Left renal pelvis (tissue), 4 donors: ENCODE measurements around the gene PCNT. TPM values are rescaled to one million over a fixed set of nuclear protein-coding genes. Genes with fewer than 3 reads are reported as not detected.
A peak's percentile ranks its signal among the peaks of the same experiment; 100 is the strongest.
"Not testable (repeated sequence)": the region's sequence is repeated elsewhere in the genome, so short reads cannot be mapped to it uniquely, and the experiment has no call there.

Source experiments
- DNase-seq, 4 donors: peaks; one replicate each; pipeline ENCODE4 v3.0.0-alpha.2; 2013; ENCODE audit warnings: low read depth in 4 of 4, low spot score in 3 of 4
- polyA plus RNA-seq, 4 donors: library from polyadenylated mRNA; unstranded; fragments of 120-200 nt; gene quantifications; one replicate each; pipeline ENCODE4 v1.2.1, GENCODE V29; 2013; ENCODE audit not compliant: insufficient read length in 4 of 4

The PCNT gene
- polyA plus RNA-seq, 4 donors, result 25.5 to 43.2 (median 33.0) TPM

DNA sequence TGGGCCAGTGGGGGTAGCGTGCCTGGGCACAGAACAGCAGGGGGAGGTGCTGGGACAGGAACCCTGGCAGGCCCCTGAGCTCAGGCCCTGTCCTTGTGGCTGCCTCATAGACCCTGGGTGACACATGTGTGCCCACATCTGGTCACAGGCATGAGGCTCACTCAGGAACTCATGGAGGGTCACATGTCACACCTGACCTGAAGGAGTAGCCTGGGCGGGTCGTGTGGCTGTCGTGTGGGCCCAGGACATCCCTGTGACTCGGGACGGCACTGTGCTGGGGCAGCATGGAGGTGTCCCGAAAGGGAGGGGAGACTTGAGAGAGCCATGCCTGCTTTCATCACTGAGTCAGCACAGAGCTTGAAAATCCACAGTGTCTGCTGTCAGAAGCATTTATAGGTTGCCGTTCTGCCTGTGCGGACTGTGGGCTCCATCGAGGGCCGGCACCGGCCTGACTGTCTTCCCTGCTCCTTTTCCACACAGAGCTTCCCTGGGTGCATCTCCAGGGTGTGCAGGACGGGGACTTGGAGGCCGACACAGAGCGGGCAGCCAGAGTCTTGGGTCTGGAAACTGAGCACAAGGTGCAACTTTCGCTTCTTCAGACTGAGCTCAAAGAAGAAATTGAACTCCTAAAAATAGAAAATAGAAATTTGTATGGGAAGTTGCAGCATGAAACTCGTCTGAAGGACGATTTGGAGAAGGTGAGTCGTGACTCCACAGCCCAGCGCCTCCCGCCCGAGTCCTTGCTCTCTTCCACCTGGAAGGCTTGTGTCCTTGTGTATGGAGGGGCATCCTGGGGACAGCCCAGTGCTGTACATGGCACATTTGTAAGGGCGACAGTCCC lies 32.8 kb downstream of the PCNT start:
- no peak for DNase-seq

DNA sequence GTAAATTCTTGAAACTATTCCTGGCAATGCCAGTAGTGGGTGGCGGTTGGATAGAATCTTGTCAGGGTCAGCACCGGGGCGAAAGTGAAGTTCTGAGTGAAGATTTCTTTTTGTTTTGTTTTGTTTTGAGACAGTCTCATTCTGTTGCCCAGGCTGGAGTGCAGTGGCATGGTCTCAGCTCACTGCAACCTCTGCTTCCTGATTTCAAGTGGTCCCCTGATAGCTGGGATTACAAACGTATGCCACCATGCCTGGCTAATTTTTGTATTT lies 33.3 kb downstream of the PCNT start:
- DNase-seq, result no peak

DNA sequence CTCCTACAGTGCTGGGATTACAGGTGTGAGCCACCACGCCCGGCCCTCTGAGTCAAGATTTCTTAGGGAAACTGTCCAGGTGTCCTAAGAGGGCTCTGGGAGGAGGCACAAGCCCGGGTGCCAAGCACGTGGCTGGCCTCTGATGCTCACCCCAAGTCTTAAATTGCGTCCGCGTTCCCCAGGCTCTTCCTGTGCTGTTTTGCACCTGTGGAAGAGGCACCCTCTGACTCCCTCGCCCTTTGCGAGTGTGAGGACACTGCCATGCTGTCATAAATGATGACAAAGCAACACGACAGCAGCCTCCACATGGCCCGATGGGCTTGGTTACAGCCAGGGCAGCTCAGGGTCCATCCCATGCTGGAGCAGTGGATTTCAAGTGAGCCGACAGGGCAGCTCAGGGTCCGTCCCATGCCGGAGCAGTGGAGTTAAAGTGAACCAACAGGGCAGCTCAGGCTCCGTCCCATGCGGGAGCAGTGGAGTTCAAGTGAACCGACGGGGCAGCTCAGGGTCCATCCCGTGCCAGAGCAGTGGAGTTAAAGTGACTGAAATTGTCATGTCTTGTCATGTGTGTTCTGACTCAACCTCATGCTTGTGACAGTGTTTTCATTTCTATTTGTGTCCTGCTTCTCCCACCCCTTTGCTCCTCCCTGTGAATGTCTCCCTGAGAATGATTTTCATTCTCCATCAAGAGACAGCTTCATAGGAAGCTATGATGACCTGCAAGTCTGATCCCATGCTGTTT lies 33.9 kb downstream of the PCNT start:
- no peak for DNase-seq

DNA sequence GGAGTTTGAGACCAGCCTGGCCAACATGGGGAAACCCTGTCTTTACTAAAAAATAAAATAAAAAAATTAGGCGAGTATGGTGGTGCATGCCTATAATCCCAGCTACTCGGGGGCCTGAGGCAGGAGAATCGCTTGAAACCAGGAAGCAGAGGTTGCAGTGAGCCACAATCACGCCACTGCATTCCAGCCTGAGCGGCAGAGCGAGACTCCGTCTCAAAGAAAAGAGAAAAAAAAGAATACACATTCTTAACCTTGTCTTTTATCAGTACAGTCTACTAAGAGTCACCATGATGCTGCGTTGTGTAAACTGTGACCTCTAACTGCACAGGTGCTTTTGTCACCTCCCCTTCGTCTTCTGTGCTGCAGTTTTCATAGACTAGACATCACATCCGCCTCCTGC lies 37.2 kb downstream of the PCNT start:
- DNase-seq, result no peak

DNA sequence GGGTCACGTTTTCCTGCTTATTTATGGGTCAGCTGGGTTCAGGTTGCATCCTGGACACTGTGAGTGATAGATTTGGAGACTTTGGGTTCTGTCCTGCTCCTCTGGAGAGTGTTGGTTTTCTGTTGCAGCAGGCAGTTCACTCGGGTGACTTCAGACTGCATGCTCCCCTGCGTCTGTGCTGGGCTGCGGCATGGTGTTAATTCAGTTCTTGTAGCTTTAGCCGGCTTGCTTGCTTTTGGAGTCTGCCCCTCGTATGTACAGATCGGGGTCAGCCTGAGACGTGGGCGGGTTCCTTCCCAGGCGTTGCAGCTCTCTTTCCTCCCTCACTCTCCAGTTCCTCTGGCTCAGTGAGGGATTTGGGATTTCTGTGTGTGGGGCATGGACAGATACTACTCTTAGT lies 38.0 kb downstream of the PCNT start:
- DNase-seq, result peak in 1 of 4 donors; percentile 39

DNA sequence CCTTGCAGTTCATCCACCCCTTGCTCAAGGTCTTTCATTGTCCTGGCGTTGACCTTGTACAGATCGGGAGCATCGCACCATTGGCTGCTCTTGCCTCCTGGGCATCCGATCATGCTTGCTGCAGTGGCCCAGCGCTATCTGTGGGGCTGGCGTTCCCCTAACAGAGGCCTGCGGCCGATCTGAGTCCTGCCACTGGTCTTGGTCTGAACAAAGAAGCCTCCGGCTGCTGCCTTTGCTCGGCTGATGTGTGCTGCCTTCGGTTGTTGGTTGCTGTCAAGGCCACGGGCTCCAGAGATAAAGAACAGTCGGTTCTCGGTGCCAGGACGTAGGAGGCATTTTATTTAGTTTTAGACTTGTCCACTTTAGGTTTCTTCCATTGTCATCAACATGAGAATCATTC lies 39.0 kb downstream of the PCNT start:
- no peak for DNase-seq

DNA sequence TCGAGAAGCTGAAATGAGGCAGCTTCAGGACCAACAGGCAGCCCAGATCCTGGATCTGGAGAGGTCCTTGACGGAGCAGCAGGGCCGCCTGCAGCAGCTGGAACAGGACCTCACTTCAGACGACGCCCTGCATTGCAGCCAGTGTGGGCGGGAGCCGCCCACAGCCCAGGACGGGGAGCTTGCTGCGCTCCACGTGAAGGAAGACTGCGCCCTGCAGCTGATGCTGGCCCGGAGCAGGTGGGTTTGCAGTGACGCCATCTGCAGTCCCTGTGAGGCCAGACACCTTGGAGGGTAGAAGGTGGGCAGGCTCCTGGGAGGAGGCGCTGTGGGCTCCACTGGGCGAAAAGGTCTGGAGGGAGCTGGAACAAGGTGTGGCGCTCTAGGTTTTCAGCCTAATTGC lies 39.7 kb downstream of the PCNT start:
- DNase-seq, result no peak

DNA sequence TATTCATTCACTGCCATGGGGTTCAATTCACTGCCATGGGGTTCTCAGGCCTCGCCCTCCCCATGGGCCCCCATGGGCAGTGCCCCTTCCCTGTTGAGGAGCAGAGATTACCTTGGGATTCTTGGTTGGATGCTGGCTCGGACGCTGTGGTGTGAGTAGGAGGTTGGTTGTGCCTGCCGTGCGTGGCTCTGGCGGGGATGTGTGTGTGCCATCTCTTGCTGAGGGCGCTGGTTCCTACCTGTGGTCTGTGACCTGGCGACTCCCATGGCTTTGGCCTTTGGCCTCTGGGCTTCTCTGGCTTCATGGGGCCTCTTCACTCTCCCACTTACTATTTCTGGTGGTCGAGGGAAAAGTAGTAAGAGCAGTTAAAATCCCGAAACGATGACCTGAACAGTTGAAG lies 42.1 kb downstream of the PCNT start:
- DNase-seq, result no peak

DNA sequence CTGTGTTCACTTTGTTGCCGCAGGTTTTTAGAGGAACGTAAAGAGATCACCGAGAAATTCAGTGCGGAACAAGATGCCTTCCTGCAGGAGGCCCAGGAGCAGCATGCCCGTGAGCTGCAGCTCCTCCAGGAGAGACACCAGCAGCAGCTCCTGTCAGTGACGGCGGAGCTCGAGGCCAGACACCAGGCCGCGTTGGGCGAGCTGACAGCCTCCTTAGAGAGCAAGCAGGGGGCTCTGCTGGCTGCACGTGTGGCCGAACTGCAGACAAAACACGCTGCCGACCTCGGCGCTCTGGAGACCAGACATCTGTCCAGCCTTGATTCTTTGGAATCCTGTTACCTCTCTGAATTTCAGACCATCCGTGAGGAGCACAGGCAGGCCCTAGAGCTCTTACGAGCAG lies 42.6 kb downstream of the PCNT start:
- no peak for DNase-seq

DNA sequence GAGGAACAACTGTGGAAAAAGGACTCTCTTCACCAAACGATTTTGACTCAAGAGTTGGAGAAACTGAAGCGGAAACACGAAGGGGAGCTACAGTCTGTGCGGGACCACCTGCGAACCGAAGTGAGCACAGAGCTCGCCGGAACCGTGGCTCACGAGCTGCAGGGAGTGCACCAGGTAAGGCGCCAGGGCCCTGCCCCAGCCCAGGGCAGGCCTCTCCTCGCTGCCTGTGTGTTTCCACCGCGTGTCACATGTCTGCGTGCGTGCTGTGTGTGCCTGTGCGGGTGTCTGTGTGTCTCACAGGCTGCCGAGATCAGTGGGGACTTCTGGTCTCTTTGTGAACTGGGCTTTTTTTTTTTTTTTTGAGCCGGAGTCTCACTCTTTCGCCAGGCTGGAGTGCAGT lies 43.0 kb downstream of the PCNT start:
- no peak for DNase-seq

DNA sequence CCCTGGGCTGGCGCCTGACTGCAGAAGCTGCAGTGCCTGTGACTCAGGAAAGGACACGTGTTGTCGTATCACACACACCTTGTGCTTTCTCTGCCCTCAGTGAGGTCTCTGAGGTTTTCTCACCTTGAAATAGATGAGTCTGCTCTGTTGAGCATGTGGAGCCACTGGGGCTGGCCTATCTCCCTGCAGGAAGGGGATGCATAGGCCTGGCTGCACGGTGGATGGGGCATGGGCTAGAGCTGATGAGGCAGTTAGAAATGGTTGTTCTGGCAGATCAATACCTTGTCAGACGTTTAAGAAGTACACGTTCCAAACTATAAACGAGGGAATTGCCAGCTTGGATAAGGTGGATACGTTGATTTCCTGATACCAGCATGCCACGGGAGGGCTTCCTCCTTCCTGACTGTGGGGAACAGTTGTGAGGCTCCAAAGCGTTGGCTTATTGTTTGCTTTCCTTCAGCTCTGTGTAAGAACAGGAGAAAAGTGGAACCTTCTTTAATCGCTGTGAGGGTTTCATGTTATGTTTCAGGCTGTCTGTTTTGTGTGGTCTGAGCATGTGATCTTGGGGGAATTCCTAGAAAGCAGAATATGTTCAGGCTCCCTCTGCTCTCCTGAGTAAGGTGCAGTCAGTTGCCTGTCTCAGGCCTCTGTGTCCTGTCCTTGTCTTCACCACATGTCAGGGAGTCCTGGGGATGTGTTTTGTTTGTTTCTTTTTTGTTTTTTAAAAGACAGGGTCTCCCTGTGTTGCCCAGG lies 44.8 kb downstream of the PCNT start:
- no peak for DNase-seq

DNA sequence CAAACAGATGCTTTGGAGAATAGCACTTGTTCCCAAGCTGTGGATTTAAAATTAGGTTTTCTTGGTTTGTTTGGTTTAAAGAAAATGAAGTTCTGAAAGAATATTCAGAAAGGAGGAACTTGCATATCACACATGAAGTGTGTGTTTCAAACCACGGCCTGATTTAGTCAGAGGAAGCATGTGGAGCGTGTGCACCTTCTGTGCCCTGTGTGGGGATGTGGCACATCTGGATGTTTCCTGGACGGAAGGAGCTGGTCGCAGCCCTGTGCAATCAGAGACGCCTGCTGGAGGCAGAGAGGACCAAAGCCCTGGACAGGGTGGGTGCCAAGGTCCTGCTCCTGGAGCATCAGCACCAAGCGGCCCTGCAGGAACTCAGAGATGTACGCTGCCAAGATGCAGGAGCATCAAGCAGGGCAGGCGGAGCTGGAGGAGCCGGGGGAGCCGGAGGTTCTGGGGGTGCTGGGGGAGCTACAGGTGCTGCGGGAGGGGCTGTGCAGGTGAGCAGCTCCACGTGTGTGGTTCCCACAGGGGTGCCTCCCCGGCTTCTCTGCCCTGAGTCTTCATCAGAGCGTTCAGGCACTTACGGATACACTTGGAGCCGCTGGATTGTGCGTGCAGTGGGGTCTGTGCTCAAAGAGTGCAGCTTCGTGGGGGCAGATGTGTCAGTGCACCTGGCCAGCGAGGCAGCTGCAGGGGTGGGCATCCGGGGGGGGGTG lies 45.7 kb downstream of the PCNT start:
- no peak for DNase-seq

DNA sequence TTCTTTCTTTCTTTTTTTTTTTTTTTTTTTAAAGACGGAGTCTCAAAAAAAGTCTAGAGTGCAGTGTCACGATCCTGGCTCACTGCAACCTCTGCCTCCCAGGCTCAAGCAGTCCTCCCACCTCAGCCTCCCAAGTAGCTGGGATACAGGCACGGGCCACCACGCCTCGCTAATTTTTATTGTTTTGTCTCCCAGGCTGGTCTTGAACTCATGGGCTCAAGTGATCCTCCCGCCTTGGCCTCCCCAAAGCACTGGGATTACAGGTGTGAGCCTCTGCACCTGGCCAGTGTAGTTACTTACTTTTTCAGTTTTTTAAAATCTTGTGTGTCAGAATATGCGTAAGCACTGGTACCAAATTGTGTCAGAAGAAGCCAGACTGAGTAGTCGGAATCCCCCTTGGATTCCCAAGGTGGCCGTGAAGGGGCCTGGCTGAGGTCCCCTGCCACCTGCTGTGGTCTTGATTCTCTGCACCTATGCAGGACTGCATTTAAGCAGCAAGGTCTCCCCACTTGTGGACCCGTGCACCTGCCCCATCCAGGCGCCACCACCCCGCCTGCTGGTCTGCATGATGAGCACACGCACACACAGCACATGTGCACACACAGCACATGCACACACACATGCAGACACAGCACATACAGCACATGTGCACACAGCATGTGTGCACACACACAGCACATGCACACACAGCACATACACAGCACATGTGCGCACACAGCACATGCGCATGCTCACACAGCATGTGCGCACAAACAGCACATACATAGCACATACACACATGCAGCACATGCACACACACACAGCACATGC lies 47.5 kb downstream of the PCNT start:
- no peak for DNase-seq

DNA sequence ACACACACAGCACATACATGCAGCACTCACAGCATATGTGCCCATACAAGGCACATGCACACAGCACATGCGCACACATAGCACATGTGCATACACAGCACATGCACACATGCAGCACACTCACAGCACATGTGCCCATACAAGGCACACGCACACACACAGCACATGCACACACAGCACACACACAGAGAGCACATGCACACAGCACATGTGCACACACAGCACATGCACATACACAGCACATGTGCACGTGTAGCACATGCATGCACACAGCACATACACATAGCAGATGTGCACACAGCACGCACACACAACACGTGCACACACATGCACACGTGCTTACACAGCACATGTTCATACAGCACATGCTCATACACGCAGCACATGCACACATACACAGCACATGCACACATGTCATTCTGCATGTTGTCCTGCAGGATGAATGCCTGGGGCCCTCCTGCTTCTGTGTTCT lies 48.1 kb downstream of the PCNT start:
- DNase-seq, result no peak

DNA sequence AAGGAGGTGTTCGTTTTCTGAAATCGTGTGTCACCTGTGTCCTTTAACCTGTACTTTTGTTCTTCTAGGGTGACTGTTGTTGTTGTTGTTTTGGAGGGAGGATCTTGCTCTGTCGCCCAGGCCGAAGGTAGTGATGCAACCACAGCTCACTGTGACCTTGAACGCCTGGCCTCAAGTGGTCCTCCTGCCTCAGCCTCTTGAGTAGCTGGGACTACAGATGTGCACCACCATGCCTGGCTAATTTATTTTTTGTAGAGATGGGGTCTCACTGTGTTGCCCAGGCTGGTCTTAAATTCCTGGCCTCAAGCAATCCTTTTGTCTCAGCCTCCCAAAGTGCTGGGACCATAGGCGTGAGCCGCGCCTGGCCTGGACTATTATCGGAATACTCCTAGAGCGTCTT lies 49.0 kb downstream of the PCNT start:
- DNase-seq, result not testable (repeated sequence)

DNA sequence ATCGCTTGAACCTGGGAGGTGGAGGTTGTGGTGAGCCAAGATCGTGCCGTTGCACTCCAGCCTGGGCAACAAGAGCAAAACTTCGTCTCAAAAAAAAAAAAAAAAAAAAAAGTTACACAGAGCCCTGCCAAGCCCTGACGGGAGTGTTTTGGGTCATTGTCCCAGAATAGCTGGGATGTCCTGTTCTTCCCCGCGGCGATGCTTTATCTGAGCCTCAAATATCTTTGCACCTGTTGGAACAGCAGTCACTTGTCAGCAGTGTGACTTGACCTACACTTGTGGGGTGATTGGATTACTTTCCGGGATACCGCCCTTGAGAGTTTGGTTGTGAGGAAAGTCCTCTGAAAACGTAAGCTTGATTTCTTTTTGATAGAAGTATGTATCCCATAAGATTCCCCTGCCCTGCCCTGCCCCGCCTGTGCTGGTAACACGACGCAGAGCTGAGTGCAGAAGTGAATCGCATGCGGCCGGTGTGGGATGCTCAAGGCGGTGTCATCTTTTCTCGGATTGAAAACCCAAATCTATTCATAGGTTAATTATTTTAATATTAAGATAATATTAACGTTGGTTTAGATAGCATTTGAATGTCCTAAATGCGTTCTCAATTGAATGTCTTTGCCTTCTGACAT lies 50.9 kb downstream of the PCNT start:
- DNase-seq, result no peak

DNA sequence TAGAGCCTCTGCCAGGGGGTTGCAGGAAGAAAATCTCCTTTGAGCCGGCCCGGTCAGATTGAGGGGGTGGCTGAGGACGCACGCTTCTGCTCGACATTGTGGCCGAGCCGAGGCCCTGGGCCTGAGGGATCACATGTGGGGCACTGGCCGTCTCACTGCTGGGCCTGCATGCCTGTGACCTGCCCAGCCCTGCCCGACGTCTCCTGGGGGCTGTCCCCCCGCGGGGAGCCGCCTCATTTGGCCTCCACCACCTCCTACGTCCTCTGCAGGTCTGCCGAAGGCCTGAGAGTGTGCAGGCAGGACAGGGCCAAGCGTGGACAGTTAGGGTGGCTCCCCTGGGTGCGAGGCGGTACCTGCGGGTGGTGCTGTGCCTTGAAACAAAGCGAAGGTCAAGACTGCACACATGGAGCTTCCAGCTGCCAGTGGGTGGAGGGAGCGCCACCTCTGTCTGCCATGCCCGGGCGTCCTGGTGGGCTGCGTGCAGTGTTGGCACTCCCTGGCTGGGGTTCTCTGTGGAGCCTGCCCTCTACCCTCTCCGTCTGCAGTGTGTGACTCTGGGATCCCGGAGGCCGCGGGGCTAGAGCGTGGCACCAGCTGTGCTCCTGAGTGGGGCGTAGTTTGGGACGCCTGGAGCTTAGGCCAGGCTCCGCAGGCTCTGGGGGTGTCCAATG lies 51.7 kb downstream of the PCNT start:
- DNase-seq, result no peak

DNA sequence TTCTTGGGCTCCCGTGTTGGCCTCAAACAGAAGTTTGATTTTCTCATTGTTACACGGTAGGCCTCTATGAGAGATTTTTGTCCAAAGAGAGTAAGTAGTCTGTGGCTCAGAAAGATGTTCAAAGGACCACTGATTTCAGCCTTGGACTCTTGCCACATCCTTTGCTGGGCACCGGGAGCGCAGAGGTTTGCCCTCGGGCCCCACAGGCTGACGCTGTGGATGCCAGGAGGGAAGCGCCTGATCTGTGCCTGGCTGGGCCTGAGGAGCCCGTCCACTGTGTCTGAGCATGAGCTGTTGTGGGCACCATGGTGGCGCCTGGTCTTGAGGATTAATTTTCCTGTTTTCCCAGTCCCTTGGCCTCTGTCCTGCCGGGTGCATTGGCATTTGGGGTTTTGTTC lies 52.3 kb downstream of the PCNT start:
- no peak for DNase-seq

DNA sequence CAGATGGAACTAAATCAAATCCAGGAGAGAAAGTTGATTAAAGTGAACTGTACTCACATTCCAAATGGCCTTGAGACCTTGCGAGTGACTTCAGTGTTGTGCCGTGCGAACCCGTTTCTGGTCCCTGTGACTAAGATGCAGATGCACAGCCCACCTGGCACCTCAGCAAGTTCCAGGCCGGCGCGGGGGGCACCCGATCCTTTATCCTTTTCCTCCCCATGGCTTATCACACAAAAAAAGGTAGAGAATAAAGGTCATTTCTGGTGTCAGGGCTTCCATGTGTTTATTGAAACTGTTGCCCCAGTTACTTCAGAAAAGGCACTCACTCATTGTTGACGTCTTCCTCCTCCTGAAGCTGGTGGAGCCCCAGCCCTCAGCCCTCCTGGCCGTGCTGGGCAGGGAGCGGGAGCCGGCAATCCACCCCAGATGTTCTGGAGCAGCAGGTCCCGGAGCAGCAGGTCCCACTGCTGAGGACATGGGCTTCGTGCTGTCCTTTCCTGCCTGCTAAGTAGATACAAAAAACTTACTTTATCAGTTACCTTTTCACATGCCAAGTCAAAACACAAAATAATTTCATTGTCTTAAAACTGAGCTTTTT lies 53.0 kb downstream of the PCNT start:
- DNase-seq, result no peak
